Brain microvascular endothelial cell (primary cell): ENCODE data around the gene NBPF19.
"Not testable (repeated sequence)": the region's sequence is repeated elsewhere in the genome, so short reads cannot be mapped to it uniquely, and the experiment has no call there.

Experiments
- DNase-seq: peaks from one replicate; pipeline ENCODE4 v3.0.0-alpha.2; 2020
- H3K27ac ChIP-seq: fragments of 250-450 bp; sonication (Bioruptor Pico); 2 replicates; pipeline ENCODE4 v1.5.1; 2020; ENCODE audit warnings: mild to moderate bottlenecking, moderate library complexity
- H3K27me3 ChIP-seq: fragments of 250-450 bp; sonication (Bioruptor Pico); replicated peaks from 2 replicates; pipeline ENCODE4 v1.5.1; 2020; ENCODE audit warnings: mild to moderate bottlenecking
- H3K36me3 ChIP-seq: fragments of 250-450 bp; sonication (Bioruptor Pico); replicated peaks from 2 replicates; pipeline ENCODE4 v1.5.1; 2020; ENCODE audit warnings: mild to moderate bottlenecking
- H3K4me3 ChIP-seq: 2 replicates; pipeline ENCODE4 v1.5.1; 2011; ENCODE audit warnings: low read depth, mild to moderate bottlenecking, control low read depth, low read length, moderate library complexity
- in situ Hi-C: cut with HindIII; loops from 2 replicates; pipeline ENCODE4 v1.10.0; 2017; ENCODE audit warnings: low sequenced_read_pairs, low pct_ligation_motif_present

Gene NBPF19, protein sequence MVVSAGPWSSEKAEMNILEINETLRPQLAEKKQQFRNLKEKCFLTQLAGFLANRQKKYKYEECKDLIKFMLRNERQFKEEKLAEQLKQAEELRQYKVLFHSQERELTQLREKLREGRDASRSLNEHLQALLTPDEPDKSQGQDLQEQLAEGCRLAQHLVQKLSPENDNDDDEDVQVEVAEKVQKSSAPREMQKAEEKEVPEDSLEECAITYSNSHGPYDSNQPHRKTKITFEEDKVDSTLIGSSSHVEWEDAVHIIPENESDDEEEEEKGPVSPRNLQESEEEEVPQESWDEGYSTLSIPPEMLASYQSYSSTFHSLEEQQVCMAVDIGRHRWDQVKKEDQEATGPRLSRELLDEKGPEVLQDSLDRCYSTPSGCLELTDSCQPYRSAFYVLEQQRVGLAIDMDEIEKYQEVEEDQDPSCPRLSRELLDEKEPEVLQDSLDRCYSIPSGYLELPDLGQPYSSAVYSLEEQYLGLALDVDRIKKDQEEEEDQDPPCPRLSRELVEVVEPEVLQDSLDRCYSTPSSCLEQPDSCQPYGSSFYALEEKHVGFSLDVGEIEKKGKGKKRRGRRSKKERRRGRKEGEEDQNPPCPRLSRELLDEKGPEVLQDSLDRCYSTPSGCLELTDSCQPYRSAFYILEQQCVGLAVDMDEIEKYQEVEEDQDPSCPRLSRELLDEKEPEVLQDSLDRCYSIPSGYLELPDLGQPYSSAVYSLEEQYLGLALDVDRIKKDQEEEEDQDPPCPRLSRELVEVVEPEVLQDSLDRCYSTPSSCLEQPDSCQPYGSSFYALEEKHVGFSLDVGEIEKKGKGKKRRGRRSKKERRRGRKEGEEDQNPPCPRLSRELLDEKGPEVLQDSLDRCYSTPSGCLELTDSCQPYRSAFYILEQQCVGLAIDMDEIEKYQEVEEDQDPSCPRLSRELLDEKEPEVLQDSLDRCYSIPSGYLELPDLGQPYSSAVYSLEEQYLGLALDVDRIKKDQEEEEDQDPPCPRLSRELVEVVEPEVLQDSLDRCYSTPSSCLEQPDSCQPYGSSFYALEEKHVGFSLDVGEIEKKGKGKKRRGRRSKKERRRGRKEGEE (N-terminal part only)

DNA sequence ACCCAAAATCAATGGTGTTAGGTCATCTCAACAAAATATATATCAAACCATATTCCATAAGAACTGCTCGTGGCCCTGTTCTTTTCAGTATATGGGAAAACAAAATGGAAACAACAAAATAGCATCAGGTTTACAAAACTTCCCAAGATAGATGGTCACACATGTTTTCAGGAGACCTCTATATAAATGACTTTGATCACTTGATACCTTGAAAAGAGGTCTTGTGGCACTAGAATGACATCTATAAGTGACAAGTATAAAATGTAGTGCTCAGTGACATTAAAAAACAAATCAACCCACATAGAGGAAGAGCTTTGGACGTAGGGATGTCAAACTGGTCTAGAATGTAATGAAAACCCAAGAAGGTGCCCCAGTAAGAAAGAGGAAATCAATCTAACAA lies at the start of gene NBPF19:
Gene NBPF19, plus strand, starts transcription at position 301 of the 400 bp plus-strand sequence. CDS start 888 bp downstream, outside the sequence.
- DNase-seq, H3K27me3 ChIP-seq, H3K4me3 ChIP-seq, in situ Hi-C loops, H3K36me3 ChIP-seq, H3K27ac ChIP-seq: not testable (repeated sequence)

DNA sequence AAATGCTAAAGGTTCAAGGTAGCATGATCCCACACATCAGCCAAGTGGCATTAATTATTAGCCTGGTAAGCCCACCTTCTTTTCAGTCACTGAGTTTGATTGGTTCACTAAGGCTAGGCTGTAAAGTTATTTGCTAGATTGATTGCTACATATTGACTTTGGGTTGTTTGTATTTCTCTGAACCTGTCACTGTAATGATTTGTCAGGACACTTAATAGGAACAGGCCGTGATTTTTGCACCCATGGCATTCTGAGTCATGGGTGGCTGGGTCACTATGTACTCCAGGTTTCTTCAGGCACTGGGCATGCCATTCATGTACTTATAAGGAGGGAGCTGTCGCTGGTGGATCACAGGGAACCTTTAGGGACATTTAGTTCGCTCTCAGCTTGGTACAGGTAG lies 46.5 kb upstream of the NBPF19 start:
- not testable (repeated sequence) for DNase-seq, H3K27me3 ChIP-seq

DNA sequence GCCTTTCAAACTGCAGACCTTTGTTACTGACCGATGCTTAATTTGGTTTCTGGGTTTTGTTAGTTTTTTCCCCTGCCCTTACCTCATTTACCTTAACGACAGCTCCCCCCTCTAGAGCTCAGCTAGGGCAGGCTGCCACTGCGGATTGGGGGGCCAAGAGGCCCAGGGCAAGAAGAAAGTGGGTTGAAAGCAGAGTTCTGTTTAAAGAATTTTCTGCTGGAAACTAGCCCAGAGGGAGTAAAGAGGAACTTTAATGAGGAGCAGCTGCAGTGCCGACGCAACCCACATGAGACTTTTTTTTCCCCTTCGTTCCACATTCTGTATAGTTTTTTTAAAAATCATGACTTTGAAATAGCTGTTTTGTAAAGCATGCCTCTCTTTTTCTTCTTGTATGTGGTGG lies 29.4 kb upstream of the NBPF19 start:
- in situ Hi-C loops, H3K27ac ChIP-seq: not testable (repeated sequence)
- peak; percentile 18 for DNase-seq

More for the DNA sequence above, 46.5 kb upstream of the NBPF19 start:
- H3K27ac ChIP-seq, in situ Hi-C loops, H3K36me3 ChIP-seq, H3K4me3 ChIP-seq: not testable (repeated sequence)

DNA sequence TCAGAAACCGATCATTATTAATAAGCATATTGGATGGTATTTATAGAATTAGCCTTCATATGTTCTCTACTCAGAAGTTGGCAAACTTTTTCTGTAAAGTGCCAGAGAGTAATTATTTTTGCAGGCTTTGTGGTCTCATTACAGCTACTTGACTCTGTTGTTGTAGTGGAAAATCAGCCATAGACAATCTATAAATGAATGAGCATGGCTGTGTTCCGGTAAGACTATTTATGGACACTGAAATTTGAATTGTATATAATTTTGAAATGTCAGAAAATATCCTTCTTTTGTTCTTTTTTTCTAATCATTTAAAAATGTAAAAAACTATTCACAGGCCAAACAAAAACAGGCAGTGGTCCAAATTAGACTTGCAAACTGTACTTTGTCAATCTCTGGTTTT lies 22.6 kb upstream of the NBPF19 start:
- H3K27ac ChIP-seq, H3K27me3 ChIP-seq, DNase-seq, in situ Hi-C loops, H3K36me3 ChIP-seq, H3K4me3 ChIP-seq: not testable (repeated sequence)

More for the DNA sequence above, 29.4 kb upstream of the NBPF19 start:
- H3K36me3 ChIP-seq, H3K4me3 ChIP-seq, H3K27me3 ChIP-seq: not testable (repeated sequence)

DNA sequence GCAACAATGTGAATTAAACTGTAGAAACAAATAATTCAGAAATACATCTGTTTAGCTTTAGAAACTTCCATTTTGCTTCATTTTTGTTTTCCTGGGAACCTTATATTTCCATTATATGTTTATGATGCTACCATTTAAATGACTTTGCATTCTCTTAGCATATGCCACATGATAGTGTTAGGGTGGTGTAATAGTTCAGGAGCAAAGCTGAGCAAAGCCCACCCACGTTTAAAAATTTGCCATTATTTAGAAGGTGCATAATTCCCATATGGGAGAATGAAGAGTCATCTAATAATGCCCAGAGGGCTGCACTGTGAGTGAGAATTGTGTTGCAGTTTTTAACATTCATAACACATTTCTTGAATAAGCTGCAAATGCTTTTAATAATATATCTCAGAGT lies 22.2 kb upstream of the NBPF19 start:
- in situ Hi-C loops, DNase-seq, H3K27ac ChIP-seq, H3K36me3 ChIP-seq, H3K4me3 ChIP-seq, H3K27me3 ChIP-seq: not testable (repeated sequence)

DNA sequence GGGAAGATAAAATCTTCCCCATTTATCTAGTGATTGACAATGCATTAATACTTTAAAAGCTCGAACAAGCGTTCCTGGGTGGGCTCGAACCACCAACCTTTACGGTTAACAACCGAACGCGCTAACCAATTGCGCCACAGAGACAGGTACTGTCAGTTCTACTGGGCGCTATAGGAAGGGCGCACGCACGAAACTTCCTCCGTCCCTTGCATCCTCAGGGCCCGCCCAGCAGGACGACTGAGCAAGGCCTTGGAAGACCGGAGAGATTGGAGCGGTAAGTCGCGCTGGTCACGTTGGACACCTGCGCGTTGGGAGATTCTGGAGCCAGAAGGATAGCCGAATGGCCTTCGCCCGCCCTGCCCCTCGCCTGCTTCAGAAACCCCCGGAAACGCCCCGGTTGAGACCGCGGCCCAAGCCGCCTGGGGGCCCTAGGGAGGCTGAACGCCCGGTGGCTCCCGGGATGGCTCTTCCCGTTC lies 83.5 kb downstream of the NBPF19 start:
- H3K27me3 ChIP-seq, H3K36me3 ChIP-seq, H3K27ac ChIP-seq, in situ Hi-C loops: not testable (repeated sequence)
- peak; percentile 50 for DNase-seq
- peak overlapping the region; percentile 41 for H3K4me3 ChIP-seq

DNA sequence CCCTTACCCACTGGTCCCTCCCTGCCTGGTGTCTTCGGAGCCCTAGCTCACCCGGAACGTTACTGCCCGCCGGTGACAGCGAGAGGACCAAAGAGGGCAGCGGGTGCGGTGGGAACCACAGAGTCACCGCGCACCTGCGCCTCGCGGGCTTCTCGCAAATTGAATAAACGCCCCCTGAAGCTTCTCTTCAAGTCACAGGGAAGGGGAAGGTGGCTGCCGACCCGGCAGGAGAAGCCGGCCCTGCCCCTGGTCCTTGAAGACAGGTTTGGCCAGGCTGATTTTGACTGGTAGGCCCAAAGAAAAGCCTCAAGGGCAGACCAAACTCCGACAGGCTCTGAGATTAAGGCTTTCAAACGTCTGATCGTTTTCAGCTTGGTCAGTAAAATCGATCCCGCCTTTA lies 87.0 kb downstream of the NBPF19 start:
- H3K27me3 ChIP-seq, H3K36me3 ChIP-seq, H3K4me3 ChIP-seq, H3K27ac ChIP-seq, in situ Hi-C loops, DNase-seq: not testable (repeated sequence)

DNA sequence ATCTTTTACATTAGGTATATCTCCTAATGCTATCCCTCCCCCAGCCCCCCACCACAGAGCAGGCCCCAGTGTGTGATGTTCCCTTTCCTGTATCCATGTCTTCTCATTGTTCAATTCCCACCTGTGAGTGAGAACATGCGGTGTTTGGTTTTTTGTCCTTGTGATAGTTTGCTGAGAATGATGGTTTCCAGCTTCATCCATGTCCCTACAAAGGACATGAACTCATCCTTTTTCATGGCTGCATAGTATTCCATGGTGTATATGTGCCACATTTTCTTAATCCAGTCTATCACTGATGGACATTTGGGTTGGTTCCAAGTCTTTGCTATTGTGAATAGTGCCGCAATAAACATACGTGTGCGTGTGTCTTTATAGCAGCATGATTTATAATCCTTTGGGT lies 90.6 kb downstream of the NBPF19 start:
- in situ Hi-C loops, H3K27ac ChIP-seq, H3K36me3 ChIP-seq, H3K4me3 ChIP-seq, H3K27me3 ChIP-seq, DNase-seq: not testable (repeated sequence)

DNA sequence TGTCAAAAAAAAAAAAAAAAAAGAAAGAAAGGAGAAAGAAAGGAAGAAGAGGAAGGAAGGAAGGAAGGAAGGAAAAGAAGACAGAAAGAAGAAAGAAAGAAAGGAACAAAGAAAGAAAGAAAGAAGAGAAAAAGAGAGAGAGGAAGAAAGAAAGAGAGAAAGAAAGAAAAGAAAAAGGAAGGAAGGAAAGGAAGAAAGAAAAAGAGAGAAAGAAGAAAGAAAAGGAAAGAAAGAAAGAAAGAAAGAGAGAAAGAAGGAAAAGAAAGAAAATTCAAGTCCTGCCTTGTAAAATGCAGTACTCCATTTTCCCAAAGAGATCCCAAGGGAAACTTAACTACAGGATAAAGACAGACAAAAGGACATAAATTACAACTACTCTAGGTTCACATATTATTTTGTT lies 97.9 kb downstream of the NBPF19 start:
- H3K27ac ChIP-seq, H3K36me3 ChIP-seq, H3K27me3 ChIP-seq, in situ Hi-C loops, DNase-seq, H3K4me3 ChIP-seq: not testable (repeated sequence)

DNA sequence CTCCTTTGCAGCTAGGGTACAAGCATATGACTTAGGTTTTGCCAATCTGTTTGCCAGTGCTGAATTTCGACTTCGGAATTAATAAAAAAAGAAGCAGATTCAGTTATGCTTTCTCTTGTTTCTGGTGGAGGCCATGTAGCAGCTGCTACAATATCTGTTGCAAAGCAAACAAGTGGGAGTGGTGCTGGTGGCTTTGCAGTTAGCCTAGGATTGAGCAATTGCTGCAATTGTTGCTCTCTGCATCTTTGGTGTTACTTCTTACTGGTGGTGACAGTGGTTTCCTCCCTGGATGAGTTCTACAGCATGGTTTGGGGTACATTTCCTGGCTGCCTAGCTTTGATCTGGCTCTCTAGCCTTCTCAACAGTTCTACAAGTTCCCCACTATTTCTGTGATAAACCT lies 110.7 kb downstream of the NBPF19 start:
- H3K4me3 ChIP-seq, DNase-seq, H3K36me3 ChIP-seq, H3K27me3 ChIP-seq, in situ Hi-C loops, H3K27ac ChIP-seq: not testable (repeated sequence)
